GM18867 (cell line): ENCODE data around the gene LBHD2.
A peak's percentile ranks its signal among the peaks of the same experiment; 100 is the strongest.

Experiments
- ATAC-seq: cut with Tn5 transposase; IDR thresholded peaks from one replicate; pipeline ENCODE4 v1.9.1; 2021; ENCODE audit warnings: mild to moderate bottlenecking, moderate library complexity; ENCODE audit not compliant: unreplicated experiment

Gene LBHD2

DNA sequence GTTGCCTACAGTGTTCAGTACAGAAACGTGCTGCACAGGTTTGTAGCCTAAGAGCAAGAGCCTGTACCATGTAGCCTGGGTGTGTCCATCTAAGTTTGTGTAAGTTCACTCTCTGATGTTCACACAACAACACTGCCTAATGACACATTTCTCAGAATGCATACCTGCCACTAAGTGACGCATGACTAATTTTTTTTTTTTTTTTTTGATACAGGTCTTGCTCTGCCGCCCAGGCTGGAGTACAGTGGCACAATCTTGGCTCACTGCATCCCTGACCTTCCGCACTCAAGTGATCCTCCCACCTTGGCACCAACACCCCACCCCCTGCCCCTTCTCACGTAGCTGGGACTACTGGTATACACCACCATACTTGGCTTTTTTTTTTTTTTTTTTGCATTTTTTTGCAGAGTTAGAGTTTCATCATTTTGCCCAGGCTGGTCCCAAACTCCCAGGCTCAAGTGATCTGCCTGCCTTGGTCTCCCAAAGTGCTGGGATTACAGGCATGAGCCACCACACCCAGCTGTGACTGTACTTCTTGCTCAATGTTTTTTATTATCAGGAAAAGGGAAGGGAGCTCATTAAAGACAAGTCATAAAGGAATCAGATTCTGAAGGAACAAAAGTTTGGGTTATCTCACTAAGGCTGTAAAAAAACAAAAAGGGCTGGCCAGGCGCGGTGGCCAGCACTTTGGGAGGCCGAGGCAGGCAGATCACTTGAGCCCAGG, 16.6 kb upstream of the LBHD2 start:
- no peak for ATAC-seq

GRCh38 chr14:103068351-103069073, 15.5 kb upstream of the LBHD2 start:
- ATAC-seq = no peak

GRCh38 chr14:103070263-103070885, 13.6 kb upstream of the LBHD2 start:
- ATAC-seq = no peak

GRCh38 chr14:103070971-103071542, 13.0 kb upstream of the LBHD2 start:
- no peak for ATAC-seq

DNA sequence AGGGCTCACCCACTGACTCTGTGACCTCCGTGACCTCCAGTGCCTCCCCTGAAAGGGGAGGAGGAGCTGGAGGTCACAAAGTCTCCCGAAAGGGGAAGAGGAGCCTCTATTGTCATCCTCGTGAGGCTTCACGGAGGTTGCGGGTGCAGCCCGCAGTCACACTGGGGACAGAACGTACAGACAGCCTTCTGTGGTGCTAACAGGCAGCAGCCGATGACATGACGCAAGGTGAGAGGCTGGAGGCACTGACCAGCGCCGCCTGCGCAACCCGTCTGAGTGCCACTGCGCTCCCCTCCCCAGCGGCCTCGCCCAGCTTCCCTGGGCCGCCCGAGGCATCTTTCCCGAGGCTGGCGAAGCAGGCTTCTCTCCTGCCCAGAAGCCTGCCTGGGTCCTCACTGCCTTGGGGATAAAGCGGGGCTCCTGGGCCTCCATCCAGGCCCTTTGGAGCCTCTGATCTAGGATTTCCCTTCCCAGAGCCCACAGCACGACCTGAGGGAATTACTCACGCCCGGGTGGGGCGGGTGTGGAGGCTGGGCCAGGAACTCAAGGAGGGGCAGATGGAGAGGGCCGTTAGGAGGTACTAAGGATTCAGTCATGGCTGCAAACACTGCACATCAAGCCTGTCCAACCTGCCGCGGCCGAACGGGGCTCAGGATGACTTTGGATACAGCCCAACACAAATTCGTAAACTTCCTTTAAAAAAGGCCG, 12.3 kb upstream of the LBHD2 start:
- no peak for ATAC-seq

DNA sequence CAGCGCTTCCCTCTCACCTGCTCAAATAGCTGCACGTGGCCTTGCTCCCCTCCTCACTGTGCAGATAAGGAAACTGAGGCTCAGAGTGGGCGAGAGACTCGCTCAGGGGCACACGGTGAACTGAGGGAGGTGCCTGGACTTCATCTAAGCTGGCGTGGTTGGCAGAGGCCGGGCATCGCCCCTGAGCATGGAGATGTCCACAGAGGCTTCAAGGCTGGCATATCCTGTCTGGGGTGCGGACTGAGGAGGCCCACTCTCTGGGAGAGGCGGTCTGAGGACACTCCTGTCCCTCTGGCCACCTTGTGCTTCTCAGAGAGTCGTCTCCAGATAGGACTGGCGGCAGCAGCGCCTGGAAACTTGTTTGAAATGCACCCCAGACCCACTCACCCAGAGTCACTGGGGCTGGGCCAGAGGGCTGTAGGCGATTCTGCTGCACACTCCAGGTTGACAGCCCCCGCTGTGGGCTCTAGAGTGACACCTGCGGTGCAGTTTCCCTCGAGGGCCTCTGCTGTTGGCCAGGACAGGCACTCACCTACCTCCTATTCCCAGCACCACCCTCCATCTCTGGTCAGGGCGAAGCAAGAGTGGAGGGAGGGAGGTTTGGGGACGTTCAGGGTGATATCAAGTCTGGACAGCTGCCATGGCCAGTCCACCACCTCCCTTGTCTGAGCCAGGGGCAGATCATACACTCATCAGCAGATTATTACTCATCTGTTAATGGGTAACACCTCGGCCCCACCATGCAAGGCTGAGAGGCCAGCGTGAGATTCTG, 11.2 kb upstream of the LBHD2 start:
- ATAC-seq = no peak

GRCh38 chr14:103073367-103073875, 10.6 kb upstream of the LBHD2 start:
- ATAC-seq = no peak

DNA sequence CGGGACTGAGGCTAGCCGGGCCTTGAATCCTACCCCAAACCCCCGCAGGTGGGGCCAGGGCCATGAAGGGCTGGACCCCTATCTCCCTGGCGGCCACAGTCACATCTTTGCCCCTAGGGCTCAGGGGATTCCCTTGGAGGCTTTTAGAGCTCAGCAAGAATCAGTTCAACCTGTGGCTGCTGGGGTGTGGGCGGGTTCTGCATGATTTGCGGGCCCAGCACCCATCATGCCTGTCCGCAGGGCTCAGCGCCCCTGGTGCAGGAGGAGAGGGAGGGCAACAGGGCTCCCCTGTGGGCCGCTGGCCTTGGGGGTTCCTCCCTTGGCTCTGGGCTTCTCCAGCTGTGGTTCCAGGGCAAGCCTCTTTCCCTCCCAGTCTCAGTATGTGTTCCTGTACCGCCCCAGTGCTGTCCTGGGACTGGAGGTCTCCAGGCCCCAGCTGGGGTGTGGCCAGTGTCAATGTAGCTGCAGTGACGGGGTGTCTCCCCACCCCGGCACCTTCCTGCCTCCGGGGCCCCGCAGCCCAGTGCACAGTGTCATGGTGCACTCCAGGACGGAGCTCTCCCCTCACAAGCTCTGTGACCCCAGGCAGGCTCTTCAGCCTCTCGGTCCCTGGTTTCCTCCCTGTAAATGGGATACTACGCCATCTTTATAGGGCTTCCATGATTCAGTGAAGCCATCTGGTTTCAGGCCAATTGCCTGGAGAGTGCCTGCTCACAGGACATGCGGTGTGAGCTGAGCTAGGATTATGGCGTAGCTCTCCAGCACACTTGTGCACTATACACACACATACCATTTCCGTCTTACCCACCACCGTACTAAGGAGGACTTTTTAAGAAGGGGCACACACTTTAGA, 9.9 kb upstream of the LBHD2 start:
- no peak for ATAC-seq

- no peak for ATAC-seq
Measured at GRCh38 chr14:103074729-103075367, 9.2 kb upstream of the LBHD2 start.

DNA sequence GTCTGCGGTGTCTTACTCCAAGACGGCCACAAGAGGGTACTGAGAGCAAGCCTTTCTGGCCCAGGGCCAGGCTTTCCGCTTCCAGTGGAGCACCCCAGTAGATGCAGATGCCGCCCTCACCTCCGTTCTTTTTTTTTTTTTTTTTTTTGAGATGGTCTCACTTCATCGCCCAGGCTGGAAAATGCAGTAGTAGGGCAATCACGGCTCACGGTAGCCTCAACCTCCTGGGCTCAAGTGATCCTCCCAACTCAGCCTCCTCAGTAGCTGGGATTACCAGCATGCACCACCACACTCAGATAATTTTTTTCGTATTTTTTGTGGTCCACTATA, 5.6 kb upstream of the LBHD2 start:
- ATAC-seq = peak; percentile 54

- ATAC-seq = no peak
Measured at GRCh38 chr14:103078860-103079587, 5.0 kb upstream of the LBHD2 start.

- no peak for ATAC-seq
Measured at GRCh38 chr14:103081951-103082350, 2.1 kb upstream of the LBHD2 start.

DNA sequence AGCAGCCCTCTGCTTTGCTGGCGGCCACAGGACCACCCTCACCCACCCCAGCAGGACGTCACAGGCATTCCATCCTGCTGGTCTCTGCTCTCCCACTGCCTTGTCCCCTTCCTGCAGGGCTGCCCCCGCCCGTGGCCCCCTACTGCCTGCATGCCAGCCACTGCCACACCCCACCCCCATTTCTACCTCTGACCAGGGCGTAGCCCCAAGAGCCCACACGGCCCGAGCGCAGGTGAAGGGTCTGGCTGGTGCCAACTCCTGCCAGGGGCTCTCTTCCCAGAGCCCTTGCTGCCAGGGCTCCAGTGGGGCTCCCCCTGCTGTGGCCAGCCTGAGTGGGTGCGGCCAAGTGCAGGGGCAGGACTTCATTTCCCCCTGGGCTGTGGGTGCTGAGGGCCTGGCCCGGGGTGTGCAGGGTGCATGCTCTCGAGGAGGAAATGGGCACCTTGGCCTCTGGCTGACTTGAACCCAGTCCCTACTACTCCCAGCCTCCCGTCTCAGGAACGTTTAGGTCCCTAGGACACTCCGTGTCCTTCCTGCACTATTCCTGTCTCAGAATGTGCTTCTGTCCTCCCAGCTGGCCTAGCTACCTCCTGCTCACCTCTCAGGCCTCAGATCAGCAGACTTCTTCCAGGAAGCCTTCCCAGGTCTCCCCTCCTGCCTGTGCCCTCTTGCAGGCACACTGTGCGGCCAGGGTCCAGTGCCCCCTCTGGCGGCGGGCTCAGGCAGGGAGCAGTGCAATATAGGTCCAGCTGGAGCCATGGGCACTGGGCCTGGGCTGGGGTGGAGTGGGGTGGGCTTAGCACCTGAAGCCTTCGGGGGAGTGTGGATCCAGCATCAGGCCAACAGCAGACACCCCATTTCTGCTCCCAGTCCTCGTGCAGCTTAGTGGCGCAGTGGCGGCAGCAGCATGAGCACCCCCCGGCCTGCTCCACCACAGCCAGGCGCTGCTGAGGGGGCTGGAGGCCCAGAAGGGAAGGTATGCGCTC, 1.4 kb downstream of the LBHD2 start:
- ATAC-seq = no peak

DNA sequence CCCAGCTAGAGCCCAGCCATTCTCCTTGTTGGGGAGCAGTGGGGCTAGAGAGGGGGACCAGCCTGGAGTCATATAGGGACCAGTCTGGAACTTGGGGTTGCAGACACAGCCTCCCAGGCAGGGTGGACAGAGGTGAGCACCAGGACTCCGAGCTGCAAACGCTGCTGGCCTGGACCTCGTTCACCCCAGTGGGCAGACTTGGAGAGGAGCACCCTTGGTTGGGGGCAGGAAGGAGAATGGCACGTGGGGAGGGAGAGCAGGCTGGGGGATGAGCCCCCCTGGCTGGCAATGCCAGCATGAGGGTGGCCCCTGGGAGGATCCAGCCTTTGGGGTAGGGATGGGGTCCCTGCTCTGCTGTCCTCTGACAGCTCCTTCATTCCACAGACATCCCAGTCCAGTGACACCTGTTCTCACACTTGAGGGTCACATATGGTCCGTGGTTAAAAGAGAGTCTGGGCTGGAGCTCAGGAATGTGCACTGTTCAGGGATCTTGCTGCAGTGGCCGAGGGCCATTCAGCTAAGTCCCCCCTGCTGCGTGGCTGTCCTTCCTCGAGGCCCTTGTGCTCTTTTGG, 2.8 kb downstream of the LBHD2 start:
- no peak for ATAC-seq

GRCh38 chr14:103087343-103087835, 3.4 kb downstream of the LBHD2 start:
- ATAC-seq = no peak

DNA sequence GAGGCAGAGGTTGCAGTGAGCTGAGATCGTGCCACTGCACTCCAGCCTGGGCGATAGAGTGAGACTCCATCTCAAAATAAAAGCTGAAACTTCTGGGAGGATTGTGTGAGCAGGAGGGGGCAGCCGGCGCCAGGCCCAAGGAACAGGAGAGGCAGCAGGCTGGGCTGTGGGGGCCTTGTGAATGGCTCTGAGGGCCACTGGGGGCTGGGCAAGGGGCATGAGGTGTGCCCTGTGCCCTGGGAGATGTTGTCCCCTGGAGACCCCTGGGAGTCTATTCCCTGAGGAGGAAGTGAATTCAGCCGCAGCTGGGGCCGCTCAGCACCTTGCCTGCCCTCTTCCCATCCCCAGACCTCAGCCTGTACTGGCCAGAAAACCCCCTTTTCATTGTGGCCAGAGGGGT, 4.9 kb downstream of the LBHD2 start:
- no peak for ATAC-seq
